Measurements from ENCODE around the gene SLC25A47. TPM values are rescaled to one million over a fixed set of nuclear protein-coding genes. Genes with fewer than 3 reads are reported as not detected.

Gene SLC25A47
- total RNA-seq, 1 experiment from 2014 or later: 0.29 TPM

DNA sequence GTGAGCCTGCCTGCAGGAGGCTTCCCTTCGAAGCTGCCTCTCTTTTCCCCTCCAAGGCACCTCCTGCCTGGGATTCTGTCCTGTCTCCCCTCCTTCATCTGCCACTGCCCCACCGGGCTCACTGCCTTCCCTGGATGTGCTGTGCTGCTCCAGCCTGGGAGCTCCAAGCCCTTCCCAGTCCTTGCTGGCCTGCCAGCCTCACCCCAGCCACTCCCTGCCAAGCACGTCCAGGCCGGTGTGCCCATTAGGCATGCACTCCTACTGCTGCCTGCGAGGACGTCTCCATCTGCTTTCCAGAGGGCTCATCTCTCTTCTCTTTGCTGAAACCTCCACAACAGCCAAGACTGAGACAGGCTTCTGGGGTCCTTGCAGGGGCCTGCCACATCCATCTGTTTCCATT, 8.4 kb upstream of the SLC25A47 start:
- no peak for DNase-seq (ENCODE audit: low read depth, low spot score)
- in situ Hi-C loops (cut with HindIII; ENCODE audit: low pct_unique_long_range_greater_than_20kb, low sequenced_read_pairs): no loop called here

DNA sequence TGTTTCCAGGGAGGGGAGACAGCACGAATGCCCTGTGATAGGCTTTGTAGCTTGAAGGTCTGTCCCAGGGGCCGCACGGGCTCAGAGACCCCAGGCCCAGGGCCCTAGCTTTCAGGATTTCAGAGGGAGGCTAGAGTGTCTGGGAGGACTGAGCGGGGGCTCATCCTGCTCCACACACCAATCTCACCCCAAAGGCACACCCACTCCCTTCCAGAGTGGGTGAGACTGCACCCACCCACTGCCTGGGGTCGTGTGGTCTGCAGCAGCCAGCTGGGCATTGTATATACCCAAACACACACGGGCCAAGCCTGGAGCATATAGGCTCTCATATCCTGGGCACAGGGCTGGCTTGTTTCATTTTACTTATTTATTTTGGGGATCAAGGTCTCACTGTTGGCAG, 5.8 kb upstream of the SLC25A47 start:
- in situ Hi-C loops (cut with HindIII; ENCODE audit: low pct_unique_long_range_greater_than_20kb, low sequenced_read_pairs): no loop called here
- no peak for DNase-seq (ENCODE audit: low read depth, low spot score)

DNA sequence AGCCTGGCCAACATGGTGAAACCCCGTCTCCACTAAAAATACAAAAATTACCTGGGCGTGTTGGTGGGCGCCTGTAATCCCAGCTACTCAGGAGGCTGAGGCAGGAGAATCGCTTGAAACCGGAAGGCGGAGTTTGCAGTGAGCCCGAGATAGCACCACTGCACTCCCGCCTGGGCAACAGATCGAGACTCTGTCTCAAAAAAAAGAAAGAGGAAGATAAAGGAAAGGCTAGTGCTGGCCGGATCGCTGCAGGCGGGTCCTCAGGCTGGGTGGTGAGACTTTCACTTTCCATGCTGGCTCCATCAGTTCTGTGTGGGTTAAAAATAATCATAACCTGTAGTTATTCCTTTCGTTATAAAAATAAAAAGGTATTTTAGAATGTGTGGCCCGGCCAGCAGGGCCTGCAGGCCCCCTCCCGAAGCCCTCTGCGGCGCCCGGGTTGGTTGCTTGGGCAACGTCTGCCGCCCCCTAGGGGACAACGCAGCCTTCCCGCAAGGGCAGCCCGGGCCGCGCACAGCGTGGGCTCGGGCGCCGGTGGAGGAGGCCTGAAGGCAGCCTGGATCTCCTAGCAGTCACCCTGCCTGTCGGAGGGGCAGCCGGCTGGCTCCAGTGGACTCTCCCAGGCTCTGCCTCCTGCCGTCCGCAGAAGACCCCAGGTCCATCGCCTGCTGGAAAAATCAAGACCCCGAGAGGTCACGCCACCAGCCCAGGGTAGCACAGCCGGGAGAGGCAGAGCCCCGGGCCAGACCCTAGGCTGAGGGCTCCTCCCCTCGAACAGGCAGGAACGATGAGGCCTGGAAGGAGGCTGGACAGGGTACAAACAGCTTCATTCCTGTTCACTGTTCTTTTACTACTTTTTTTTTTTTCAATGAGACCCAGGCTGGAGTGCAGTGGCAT, 5.0 kb upstream of the SLC25A47 start:
- DNase-seq (ENCODE audit: low read depth, low spot score): peak; percentile 58
- in situ Hi-C loops (cut with HindIII; ENCODE audit: low pct_unique_long_range_greater_than_20kb, low sequenced_read_pairs): no loop called here

DNA sequence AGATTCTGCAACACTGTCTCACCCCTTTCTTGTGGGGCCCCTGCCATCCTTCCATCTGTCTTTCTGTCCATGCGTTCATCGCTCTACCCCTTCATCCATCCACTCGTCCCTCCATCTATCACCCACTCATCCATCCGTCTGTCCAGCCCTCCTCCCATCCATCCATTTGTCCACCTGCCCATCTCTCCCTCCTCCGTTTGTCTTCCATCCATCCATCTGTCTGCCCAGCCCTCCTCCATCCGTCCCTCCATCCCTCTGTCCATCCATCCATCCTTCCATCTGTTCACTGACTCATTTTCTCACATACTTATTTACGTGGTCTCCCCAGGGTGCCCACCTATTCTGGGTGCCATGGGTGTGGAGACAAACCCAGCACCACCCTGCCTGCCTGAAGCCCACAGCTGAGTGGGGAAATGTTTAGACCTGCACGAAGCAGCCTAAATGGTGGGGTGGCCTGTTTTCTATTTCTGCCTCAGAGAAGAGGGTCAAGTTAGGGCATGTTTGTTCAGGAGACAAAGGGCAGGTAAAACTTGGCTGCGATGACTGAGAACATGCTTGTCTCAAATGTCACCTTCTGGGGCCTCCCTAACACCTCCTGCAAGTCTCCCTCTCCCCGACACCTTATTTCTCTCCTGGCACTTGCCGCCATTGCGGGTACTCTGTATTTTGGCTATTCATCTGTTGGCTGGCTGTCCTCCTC, 2.8 kb upstream of the SLC25A47 start:
- in situ Hi-C loops (cut with HindIII; ENCODE audit: low pct_unique_long_range_greater_than_20kb, low sequenced_read_pairs): no loop called here
- DNase-seq (ENCODE audit: low read depth, low spot score): no peak

DNA sequence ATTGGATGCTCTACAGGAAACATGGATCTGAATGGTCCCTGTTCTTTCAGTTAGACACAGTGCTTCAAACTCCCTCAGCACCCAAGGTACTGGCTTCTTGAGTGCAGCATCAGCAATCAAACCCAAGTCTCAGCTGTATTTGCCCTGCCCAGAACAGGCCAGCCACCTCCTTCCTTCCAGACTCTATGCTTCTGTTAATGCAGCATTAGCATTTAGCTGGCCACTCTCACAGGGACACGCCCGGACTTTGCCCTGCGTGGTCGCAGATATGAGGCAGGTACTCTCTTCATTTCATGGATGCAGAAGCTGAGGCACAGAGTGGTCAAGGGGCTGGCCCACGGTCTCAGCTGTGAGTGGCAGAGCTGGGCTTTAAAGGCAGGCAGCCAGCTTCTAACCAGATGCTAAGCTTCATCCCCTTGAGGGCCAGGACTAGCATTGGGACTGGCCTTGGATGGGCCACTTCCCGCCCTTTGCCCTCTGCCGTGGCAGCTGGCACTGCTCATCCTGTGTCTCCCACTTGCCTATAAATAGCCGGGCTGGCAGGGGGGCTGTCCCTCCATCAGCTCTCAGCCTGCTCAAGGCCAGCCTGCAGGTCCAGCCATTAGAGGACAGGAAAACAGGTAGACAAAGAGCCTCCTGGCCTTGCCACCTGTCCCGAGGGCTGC, 1.5 kb upstream of the SLC25A47 start:
- in situ Hi-C loops (cut with HindIII; ENCODE audit: low pct_unique_long_range_greater_than_20kb, low sequenced_read_pairs): no loop called here
- DNase-seq (ENCODE audit: low read depth, low spot score): no peak

DNA sequence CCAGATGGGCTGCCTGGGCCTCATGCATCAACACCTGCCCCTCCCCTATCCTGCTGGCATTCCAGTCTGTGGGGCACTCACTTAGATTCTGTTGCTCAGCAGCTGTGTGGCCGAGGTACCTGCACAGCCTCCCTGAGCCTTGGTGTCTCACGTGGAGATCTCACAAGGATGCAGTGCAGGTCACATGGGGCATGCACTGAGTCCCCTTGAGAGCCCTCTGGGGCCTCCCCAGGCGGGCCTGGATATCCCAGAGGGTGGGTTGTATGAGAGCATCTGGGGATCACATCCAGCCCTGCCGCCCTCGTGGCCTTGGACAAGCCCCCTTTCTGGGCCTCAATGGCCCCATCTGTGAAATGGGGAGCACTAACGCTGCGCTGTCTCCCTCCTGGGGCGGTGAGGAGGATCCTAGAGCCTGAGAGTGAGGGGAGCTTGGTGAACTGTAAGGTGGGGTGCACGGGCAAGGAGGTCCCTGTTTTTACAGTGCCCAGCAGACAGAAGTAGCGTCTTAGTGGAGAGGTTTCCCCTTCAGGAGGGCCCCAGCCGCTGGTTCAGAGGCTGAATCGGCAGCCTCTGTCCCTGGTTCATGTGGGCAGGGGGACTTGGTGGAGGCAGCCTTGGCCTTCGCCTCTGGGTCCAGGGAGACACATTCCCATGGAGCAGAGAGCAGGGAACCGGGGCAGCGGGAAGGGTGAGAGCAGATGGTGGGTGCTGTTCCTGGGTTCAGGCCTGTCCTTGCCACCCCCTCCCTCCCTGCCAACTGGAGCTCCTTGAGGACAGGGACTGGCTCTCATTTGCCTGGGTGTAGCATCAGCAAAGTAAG, 791 bp upstream of the SLC25A47 start:
- in situ Hi-C loops (cut with HindIII; ENCODE audit: low pct_unique_long_range_greater_than_20kb, low sequenced_read_pairs): no loop called here
- no peak for DNase-seq (ENCODE audit: low read depth, low spot score)

DNA sequence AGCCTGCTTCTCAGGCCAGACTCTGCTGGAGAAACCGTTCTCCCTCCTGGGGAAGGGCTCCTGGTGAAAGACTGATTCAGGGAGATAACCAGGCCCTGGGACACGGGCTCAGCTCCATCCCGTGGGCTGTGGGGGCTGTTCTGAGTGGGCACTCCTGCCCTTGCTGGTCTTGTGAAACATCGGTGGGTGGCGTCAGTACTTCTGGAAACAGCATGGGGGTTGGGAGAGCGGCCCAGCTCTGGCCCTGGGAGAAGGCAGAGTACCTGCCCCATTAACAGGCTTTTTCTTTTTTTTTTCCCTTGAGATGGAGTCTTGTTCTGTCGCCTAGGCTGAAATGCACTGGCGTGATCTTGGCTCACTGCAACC, 786 bp downstream of the SLC25A47 start:
- DNase-seq (ENCODE audit: low read depth, low spot score): no peak
- in situ Hi-C loops (cut with HindIII; ENCODE audit: low pct_unique_long_range_greater_than_20kb, low sequenced_read_pairs): no loop called here

DNA sequence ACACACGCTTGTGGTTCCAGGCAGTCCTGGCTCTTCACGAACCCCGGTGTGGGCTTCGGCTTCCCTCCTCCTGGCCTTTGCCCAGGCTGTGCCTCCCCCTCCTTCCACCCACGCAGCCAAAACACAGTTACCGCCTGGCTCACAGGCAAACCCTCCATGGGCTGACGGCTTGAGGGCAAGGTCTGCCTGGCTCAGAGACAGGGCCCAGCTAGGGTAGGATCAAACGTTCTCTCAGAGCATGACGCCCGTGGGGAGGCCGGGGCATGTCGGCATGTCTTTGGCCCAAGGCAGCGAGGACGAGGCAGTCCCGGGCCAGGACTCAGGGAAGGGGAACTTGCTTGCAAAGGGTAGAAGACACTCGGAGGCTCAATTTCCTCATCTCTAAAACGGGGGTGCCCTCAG, 2.1 kb downstream of the SLC25A47 start:
- in situ Hi-C loops (cut with HindIII; ENCODE audit: low pct_unique_long_range_greater_than_20kb, low sequenced_read_pairs): no loop called here
- no peak for DNase-seq (ENCODE audit: low read depth, low spot score)

DNA sequence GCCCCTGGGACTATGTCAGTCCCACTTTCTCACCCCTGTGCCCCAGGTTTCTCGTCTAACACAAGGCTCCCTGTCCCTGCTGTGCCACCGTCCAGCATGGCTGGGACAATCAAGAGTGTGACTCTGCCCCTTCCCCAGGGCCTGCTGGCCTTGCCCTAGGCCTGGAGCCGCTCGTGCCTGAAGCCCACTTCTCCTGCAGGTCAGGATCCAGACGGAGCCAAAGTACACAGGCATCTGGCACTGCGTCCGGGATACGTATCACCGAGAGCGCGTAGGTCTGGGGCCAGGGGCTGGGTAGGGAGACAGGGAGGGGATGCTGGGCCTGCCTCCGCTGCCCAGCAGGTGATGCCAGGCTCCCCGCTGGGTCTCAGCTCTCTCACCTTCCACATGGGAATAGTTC, 2.8 kb downstream of the SLC25A47 start:
- no peak for DNase-seq (ENCODE audit: low read depth, low spot score)
- in situ Hi-C loops (cut with HindIII; ENCODE audit: low pct_unique_long_range_greater_than_20kb, low sequenced_read_pairs): no loop called here

DNA sequence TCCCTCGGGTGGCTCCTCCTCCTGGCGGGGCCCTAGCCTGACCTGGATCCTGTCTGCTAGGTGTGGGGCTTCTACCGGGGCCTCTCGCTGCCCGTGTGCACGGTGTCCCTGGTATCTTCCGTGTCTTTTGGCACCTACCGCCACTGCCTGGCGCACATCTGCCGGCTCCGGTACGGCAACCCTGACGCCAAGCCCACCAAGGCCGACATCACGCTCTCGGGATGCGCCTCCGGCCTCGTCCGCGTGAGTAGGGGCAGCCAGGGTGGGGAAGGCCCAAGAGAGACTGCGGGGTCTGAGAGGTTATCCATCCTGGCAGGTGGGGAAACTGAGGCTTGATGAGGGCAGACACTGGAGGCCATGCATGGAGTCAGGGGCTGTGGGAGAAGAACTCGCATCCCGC, 4.0 kb downstream of the SLC25A47 start:
- in situ Hi-C loops (cut with HindIII; ENCODE audit: low pct_unique_long_range_greater_than_20kb, low sequenced_read_pairs): no loop called here
- no peak for DNase-seq (ENCODE audit: low read depth, low spot score)

DNA sequence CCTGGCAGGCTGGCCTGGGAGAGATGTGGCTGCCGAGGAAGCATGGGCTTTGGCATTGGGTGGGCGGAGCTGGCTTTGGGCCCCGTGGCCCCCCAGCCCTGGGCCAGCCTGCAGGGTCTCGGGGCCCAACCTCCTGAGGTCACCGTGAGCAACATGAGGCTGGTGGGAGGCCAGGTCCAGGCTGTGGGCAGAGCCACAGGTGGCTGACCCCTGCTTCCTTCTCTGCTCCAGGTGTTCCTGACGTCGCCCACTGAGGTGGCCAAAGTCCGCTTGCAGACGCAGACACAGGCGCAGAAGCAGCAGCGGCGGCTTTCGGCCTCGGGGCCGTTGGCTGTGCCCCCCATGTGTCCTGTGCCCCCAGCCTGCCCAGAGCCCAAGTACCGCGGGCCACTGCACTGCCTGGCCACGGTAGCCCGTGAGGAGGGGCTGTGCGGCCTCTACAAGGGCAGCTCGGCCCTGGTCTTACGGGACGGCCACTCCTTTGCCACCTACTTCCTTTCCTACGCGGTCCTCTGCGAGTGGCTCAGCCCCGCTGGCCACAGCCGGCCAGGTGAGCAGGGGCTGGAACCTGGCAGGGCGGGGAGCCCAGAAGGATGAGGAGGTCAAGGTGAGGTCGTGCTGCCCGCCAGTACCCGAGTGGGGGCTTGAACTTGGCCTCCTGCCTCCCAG, 5.5 kb downstream of the SLC25A47 start:
- in situ Hi-C loops (cut with HindIII; ENCODE audit: low pct_unique_long_range_greater_than_20kb, low sequenced_read_pairs): no loop called here
- DNase-seq (ENCODE audit: low read depth, low spot score): no peak

DNA sequence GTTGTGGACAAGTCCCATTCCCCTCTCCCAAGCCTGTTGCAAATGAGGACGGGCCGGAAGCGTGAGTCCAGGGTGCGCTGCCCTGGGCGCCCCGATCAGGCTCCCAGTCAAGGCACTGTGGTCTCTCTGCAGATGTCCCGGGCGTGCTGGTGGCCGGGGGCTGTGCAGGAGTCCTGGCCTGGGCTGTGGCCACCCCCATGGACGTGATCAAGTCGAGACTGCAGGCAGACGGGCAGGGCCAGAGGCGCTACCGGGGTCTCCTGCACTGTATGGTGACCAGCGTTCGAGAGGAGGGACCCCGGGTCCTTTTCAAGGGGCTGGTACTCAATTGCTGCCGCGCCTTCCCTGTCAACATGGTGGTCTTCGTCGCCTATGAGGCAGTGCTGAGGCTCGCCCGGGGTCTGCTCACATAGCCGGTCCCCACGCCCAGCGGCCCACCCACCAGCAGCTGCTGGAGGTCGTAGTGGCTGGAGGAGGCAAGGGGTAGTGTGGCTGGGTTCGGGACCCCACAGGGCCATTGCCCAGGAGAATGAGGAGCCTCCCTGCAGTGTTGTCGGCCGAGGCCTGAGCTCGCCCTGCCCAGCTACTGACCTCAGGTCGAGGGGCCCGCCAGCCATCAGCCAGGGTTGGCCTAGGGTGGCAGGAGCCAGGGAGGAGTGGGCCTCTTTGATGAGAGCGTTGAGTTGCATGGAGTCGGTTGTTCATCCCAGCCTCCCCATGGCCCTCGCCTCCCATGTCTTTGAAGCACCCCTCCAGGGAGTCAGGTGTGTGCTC, 6.3 kb downstream of the SLC25A47 start:
- DNase-seq (ENCODE audit: low read depth, low spot score): no peak
- in situ Hi-C loops (cut with HindIII; ENCODE audit: low pct_unique_long_range_greater_than_20kb, low sequenced_read_pairs): no loop called here

DNA sequence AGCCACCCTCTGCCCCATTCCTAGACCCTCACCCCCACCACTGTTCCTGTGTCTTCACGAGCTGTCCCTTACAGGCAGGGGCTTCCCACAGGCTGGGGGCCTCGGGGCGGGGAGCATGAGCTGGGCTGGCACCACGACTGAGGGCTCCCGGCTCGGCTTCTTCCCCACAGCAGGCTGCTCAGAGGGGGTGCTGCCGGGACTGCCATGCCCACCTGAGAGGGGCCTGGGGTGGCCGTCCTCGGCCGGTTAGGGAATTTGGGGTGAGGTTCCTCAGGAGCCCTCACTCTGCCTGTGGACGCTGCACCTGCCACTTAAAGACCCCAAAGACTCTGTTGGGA, 6.8 kb downstream of the SLC25A47 start:
- in situ Hi-C loops (cut with HindIII; ENCODE audit: low pct_unique_long_range_greater_than_20kb, low sequenced_read_pairs): no loop called here
- no peak for DNase-seq (ENCODE audit: low read depth, low spot score)

DNA sequence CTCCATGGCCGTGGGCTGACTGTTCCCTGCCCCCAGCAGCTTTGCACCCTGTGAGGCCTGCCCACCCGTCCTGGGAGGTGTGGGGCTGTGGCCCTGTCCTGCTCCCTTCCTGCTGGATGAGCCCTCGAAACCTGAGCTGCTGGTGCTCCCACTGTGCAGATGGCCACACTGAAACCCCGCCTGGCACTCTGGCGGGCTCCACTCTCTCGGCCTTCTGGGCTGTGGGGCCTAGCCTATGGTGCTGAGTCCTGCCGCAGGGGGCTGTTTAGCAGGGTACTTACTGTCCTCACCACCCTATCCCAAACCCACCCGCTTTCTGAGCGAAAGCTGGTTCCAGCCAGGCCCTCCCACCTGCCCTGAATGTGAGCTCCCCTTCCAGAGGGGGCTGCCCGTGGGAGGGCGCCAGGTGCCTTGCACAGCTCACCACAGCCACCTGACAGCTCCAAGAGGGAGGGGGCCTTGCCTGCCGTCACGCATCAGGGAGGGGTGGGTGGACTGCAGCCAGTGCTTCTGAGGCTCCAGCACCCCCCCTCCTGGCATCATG, 7.3 kb downstream of the SLC25A47 start:
- in situ Hi-C loops (cut with HindIII; ENCODE audit: low pct_unique_long_range_greater_than_20kb, low sequenced_read_pairs): no loop called here
- no peak for DNase-seq (ENCODE audit: low read depth, low spot score)

DNA sequence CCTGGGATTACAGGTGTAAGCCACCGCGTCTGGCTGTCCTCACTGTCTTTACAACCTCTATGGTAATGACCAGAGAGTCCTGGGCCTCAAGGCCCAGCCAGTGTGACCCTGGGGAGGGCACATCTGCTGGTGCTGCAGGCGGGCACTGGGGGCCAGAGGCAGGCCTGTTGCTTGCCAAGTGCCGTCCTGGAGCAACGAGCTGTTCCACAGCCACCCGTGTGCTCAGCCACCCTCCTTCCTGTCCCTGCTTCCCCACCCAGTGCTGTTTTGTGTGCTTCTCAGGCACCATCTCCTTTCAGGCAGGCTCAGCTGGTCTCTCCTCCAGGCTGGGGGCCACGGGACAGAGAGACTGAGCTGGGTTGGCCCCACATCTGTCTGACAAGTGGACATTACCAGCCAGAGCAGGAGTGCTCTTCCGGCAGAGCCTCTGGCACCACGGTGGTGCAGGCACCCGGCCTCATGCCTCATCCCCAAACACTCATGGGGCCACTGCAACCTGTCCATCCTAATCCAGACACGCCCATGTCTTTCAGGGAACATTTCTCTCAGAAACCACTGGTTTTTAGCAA, 9.0 kb downstream of the SLC25A47 start:
- in situ Hi-C loops (cut with HindIII; ENCODE audit: low pct_unique_long_range_greater_than_20kb, low sequenced_read_pairs): no loop called here
- DNase-seq (ENCODE audit: low read depth, low spot score): no peak

DNA sequence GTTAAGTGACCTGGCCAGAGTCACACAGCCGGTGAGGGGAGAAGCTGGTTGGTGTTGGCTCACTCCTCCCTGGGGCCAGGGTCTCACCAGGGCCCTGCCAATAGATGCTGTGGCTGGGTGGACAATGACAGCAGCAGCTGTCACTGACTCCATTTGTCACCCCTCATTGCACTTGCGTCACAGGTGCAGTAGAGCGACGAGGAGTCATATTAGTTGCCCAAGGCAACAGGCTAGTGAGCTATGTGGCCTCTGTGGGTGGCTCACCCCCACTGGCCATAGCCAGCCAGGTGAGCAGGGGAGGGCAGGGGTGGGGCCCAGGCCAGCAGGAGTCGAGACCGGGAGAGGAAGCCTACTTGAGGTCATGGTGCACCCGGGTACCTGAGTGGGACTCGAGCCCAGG, 9.7 kb downstream of the SLC25A47 start:
- no peak for DNase-seq (ENCODE audit: low read depth, low spot score)
- in situ Hi-C loops (cut with HindIII; ENCODE audit: low pct_unique_long_range_greater_than_20kb, low sequenced_read_pairs): no loop called here
